NOMO-1 treated with DMSO at 0.1 percent for 48 hours (cell line): ENCODE measurements around the gene DGKE.
A peak's percentile ranks its signal among the peaks of the same experiment; 100 is the strongest.

Experiments used
- DNase-seq: peaks from one replicate; lab custom pipeline; 2025; ENCODE audit not compliant: unreplicated experiment; lab: John Stamatoyannopoulos, UW

Gene DGKE

GRCh38 chr17:56845934-56846333 is 12.0 kb downstream of the DGKE start:
- no peak for DNase-seq

DNA sequence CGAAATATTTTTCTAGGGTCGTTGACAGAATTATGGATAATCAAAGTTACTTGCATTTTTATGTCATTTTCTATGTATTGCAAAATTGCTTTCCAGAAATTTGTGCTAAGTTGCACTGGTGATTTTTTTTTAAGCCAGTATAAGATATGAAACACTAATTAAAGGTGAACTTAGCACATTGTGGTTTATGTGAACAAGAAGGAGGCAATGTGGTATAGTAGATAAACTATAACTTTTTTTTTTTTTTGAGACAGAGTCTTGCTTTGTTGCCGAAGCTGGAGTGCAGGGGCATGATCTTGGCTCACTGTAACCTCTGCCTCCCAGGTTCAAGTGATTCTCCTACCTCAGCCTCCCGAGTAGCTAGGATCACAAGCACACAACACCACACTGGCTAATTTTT is 13.2 kb downstream of the DGKE start:
- no peak for DNase-seq

- DNase-seq, result no peak
Observed at GRCh38 chr17:56849131-56849530, 15.2 kb downstream of the DGKE start.

- no peak for DNase-seq
Observed at GRCh38 chr17:56850591-56850990, 16.6 kb downstream of the DGKE start.

DNA sequence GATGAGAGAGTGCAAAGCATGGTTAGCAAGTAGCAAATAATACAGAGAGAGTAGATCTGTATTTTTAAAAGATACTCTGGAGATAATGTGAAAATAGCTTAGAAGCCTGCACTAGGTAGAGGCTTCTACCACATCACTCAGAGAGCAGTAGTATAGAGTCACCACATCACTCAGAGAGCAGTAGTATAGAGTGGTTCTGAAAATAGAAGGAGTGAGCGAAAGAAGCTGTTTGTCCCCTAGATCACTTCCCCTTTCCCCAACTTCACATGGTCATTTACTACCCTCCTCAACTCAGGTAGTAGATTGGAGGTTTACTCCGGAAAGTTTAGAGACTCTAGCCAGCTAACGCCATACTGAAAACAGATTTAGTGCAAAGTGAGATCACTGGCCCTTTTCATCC is 17.1 kb downstream of the DGKE start:
- peak; percentile 11 for DNase-seq

DNA sequence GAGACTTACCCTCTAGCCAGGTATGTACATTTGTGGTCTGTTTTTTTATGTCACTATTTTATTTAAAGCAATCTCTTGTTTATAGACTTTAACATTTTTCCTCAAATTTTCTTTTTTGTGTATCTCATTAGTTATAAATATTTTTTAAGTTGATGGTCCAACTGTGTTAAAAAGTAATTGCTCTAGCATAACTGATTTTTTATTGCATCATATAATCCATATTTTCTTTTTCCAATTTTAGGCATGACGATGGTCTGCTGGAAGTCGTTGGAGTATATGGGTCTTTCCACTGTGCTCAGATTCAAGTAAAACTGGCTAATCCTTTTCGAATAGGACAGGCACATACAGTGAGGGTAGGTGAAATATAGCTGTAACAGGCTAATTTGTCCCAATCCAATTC is 27.9 kb downstream of the DGKE start:
- DNase-seq, result no peak

DNA sequence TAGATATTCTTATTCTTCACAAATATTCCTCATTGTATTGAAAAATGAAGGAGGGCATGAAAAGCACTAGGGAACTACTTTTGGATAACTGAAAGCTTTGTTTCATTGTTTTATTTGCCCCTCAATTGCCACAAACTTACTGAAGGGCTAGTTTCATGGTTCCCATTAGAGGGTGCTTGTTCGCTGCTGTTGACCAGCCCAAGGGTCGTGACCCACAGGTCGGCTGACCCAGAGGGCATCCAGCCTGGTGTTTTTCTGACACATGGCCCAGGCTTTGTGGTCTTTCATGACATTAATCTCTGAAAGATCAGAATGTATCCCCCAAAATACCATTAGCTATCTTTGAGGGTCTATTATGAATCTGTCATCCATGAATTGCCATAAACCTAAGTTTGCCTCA is 30.0 kb downstream of the DGKE start:
- DNase-seq, result no peak

- no peak for DNase-seq
Observed at GRCh38 chr17:56866076-56866475, 32.1 kb downstream of the DGKE start.

DNA sequence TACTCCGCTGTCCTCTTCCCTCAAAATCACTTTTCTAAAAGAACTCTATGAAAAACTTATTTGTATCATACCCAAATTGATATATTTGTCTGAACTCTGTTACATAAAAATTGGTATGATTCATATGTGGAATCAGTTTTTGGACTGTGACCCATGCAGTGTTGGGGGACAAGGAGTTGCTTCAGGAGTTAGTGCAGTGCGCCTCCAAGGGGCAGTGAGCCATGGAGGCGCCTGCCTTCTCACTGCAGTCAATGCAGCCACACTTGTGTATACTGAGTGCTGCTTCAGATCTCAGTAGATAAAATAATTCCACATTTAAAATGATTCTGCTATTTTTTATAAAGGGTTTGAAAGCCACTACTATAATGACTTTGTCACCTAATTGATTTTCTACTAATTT is 32.5 kb downstream of the DGKE start:
- no peak for DNase-seq

DNA sequence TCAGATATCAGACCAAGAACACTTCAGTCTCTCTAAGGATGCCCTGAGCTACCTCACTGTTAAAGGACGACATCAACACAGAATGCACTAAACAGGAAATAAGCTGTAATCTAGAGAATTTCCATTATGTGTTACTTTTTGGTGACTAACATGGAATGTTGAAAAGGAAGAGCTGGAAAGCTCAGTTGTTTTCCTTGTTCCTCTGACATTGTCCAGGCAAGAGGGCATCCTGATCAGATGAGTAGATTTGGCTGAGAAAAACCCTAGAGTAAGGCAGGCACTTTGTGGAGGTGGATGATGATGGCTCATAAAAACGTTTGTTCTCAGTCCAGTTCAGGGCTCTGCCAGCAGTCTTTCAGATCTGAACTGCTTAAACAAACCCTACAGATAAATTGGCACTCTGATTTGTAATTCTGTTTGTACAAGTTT is 34.0 kb downstream of the DGKE start:
- no peak for DNase-seq

- no peak for DNase-seq
Observed at GRCh38 chr17:56868716-56869115, 34.8 kb downstream of the DGKE start.

DNA sequence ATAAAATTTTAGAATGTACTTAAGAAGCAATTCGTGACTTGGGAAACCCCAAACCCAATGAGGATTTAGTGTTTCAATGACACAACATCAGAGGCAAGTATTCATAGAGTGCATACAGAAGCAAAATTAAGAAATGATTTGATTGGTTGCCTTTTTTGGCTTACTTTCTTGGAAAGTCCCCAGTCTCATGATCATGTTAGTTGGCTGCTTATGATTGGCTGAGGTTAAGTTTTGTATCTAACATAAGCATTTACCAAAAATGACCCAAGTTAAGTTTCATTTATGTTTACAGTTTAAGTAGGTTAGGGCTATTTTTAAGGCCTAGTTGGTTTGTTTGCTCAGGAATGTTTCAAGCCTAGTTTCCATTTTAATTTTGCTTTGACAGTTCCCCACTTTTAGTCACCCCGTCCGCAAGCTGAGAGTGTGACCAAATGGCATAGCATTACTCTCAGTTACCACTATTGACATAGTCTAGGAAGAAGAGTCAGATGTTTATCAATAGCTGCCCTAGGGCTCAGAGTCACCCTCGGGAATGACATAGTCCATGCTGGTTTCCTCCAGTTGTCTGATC is 36.2 kb downstream of the DGKE start:
- DNase-seq, result no peak

- DNase-seq, result no peak
Observed at GRCh38 chr17:56876766-56877179, 42.8 kb downstream of the DGKE start.

DNA sequence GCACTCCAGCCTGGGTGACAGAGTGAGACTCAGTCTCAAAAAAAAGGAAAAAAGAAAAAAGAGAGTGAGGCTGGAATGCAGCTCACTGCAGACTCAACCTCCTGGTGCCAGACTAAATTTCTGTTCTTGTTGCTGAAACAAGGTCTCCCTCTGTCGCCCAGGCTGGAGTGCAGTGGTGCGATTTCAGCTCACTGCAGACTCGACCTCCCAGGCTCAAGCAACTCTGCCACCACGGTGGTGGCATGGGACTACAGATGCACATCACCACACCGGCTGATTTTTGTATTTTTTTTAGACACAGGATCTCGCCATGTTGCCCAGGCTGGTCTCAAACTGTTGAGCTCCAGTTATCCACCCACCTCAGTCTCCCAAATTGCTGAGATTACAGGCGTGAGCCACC is 45.3 kb downstream of the DGKE start:
- no peak for DNase-seq

GRCh38 chr17:56880133-56880532 is 46.2 kb downstream of the DGKE start:
- peak; percentile 70 for DNase-seq

GRCh38 chr17:56880571-56880970 is 46.6 kb downstream of the DGKE start:
- peak; percentile 34 for DNase-seq

DNA sequence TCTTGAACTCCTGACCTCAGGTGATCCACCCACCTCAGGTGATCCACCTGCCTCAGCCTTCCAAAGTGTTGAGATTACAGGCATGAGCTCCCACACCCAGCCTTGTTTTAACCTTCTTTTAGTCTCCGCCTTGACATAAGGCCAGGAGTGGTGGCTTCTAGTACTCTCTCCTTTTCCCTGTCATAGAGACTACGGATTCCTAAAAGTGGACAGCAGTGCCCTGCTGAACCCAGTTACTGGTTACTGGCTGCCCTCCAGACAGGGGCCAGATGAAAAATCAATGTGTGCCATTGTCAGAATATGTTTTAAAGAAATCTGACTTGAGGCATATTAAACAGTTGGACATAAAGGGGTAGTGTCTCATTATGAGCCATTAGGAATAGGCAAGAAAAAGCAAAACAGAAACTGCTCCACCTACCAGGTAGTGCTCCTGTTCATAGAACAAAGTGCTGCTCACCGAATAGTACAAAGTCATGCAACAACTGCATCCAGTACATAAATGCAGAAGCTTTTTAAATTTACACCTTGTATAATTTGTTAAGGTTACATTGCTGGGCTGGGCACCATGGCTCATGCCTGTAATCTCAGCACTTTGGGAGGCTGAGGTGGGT is 47.8 kb downstream of the DGKE start:
- DNase-seq, result no peak

DNA sequence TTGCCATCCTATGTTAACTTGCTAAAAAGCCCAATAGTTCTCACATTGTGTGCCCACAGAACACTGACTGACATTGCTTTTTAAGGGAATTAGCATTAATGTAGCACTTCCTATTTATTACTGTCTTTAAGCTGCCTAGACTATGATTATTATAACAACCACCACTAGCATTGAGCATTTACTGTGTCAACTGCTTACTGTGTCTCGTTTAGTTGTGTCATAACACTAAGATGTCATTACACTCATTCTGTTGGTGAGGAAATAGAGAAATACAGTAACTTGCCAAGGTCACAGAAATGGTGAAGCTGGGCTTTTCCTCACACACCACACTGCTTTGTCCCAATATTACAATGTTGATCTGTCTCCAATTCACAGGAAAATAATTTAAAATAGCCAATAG is 49.7 kb downstream of the DGKE start:
- DNase-seq, result peak; percentile 13

- no peak for DNase-seq
Observed at GRCh38 chr17:56884483-56885311, 50.7 kb downstream of the DGKE start.

- DNase-seq, result no peak
Observed at GRCh38 chr17:56885312-56885657, 51.3 kb downstream of the DGKE start.

DNA sequence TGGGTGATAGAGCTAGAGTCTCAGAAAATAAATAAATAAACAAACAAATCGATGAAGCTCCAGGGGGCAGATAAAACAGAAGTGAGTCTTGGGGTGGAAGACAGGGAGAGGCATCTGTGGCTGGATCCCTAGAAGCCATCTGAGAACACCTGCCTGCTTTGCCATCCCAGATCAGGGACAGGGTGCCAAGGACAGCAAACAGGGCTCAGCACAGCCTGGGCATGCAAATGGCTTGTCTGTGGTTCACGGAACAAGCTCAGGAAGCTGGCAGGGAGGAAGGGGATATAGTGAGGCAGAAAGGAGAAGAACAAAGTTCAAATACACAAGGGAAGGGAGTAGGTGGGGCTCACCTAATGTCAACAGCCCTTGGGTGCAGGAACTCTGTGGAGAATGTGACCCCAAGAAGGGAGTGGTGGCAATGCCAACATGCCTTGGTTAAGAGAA is 52.4 kb downstream of the DGKE start:
- no peak for DNase-seq

DNA sequence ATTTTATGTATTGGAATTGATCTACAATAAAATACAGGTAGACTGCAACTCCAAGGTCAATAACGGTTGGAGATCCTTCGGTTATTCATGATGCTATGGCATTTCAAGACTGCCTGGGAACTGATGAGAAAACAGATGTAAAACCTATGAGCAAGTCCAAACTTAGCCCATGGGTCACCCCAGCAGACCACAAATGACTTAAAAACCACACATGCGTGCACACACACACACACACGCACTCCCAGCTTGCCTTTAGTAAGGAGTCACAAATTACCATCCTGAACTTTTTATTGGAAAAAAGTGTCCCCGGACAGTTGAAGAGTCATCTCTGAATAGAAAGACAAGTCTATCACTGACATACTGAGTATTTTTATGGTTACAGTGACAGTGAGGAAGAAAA is 53.2 kb downstream of the DGKE start:
- no peak for DNase-seq
